GM13977 (cell line): ENCODE results near the gene SH3RF3.

Experiments used
- DNase-seq: peaks from one replicate; pipeline ENCODE4 v3.0.0; 2012; ENCODE audit warnings: low spot score
- CTCF ChIP-seq: IDR thresholded peaks from 2 replicates; pipeline ENCODE4 v1.5.1; 2012; ENCODE audit warnings: mild to moderate bottlenecking, control low read depth; ENCODE audit not compliant: insufficient read depth; ENCODE audit errors: extremely low read depth, missing control alignments
- in situ Hi-C: fragments of 300-500 bp; cut with MboI; formaldehyde crosslinking; loops from one replicate; pipeline ENCODE4 v1.12.0; 2022; ENCODE audit warnings: low sequenced_read_pairs, low pct_unique_long_range_greater_than_20kb, mixed read lengths, inconsistent platforms; ENCODE audit not compliant: unreplicated experiment

Gene SH3RF3

GRCh38 chr2:109348671-109349502, 219.9 kb downstream of the SH3RF3 start:
- TF ChIP-seq CTCF = no peak
- no peak for DNase-seq
- in situ Hi-C loops = no loop called here

GRCh38 chr2:109349503-109350465, 220.8 kb downstream of the SH3RF3 start:
- TF ChIP-seq CTCF = no peak
- DNase-seq = no peak
- in situ Hi-C loops = no loop called here

GRCh38 chr2:109350526-109350925, 221.5 kb downstream of the SH3RF3 start:
- in situ Hi-C loops = no loop called here

GRCh38 chr2:109351164-109351756, 222.3 kb downstream of the SH3RF3 start:
- no peak for DNase-seq
- in situ Hi-C loops = no loop called here
- no peak for TF ChIP-seq CTCF

More at GRCh38 chr2:109350526-109350925, 221.5 kb downstream of the SH3RF3 start:
- no peak for TF ChIP-seq CTCF
- no peak for DNase-seq

- no peak for TF ChIP-seq CTCF
- no peak for DNase-seq
- in situ Hi-C loops = no loop called here
These were observed 223.3 kb downstream of the SH3RF3 start for GRCh38 chr2:109352056-109352897.
